Gastrocnemius medialis (tissue), 4 donors: ENCODE data around the gene GSK3B. TPM values are rescaled to one million over a fixed set of nuclear protein-coding genes. Genes with fewer than 3 reads are reported as not detected.

ENCODE experiments used
- ATAC-seq, 2 donors: fragments of 150-250 bp; one replicate each; pipeline ENCODE4 v1.9.1; 2016
- DNase-seq, 2 donors: peaks; one replicate each; pipeline ENCODE4 v3.0.0-alpha.2; 2019
- H3K27ac ChIP-seq, 4 donors: fragments of 200-600 bp; sonication (generic); 1 replicate in 1 of 4; 2 replicates in 3 of 4; pipeline ENCODE4 v1.5.1; 2016 to 2018; ENCODE audit warnings: mild to moderate bottlenecking in 2 of 4, moderate library complexity in 1 of 4
- H3K27me3 ChIP-seq, 3 donors: fragments of 200-600 bp; sonication (generic) in 2 of 3; 1 replicate in 1 of 3; 2 replicates in 2 of 3; pipeline versions ENCODE4 v1.5.1 to v1.6.0; 2016 to 2019; ENCODE audit warnings: mild to moderate bottlenecking in 1 of 3, moderate library complexity in 1 of 3
- H3K36me3 ChIP-seq, 2 donors: fragments of 200-600 bp; sonication (generic) in 1 of 2; one replicate each; pipeline ENCODE4 v1.5.1; 2017 to 2018
- H3K4me1 ChIP-seq, 2 donors: fragments of 200-600 bp; sonication (generic) in 1 of 2; one replicate each; pipeline ENCODE4 v1.5.1; 2016 to 2017; ENCODE audit warnings: mild to moderate bottlenecking in 2 of 2
- H3K4me3 ChIP-seq, 4 donors: fragments of 200-600 bp; sonication (generic) in 3 of 4; 1 replicate in 1 of 4; 2 replicates in 3 of 4; pipeline ENCODE4 v1.5.1; 2016 to 2019; ENCODE audit warnings: mild to moderate bottlenecking in 2 of 4
- H3K9me3 ChIP-seq, 3 donors: fragments of 200-600 bp; sonication (generic) in 2 of 3; 1 replicate in 1 of 3; 2 replicates in 2 of 3; pipeline ENCODE4 v1.5.1; 2016 to 2019
- CTCF ChIP-seq, 5 experiments: fragments of 450-650 bp in 3 of 5; fragments of 200-600 bp in 2 of 5; sonication (generic) in 2 of 5; IDR thresholded peaks in 4 of 5; conservative IDR thresholded peaks in 1 of 5; 1 replicate in 4 of 5; 2 replicates in 1 of 5; pipeline ENCODE4 v1.5.1; 2016 to 2019; ENCODE audit warnings: antibody characterized with exemption in 5 of 5, mild to moderate bottlenecking in 3 of 5, moderate library complexity in 3 of 5
- POLR2A ChIP-seq, 2 donors: fragments of 450-650 bp; IDR thresholded peaks; one replicate each; pipeline ENCODE4 v1.6.1; 2017; ENCODE audit warnings: antibody characterized with exemption in 2 of 2, mild to moderate bottlenecking in 2 of 2, moderate library complexity in 2 of 2
- in situ Hi-C, 4 donors: fragments of 200-750 bp; cut with MboI; loops; one replicate each; pipeline versions ENCODE4 v1.15.0 to v1.8.0; 2017; ENCODE audit warnings: low sequenced_read_pairs in 4 of 4
- intact Hi-C: fragments of 100-400 bp; cut with DNase I; formaldehyde crosslinking; loops from one replicate; pipeline ENCODE4 v1.15.1; 2023; ENCODE audit warnings: low total_unique reads
- total RNA-seq, 4 donors: library from RNA; depleted of rRNA; stranded (reverse); fragments of >200 nt; gene quantifications; one replicate each; pipeline versions ENCODE4 v1.1.0 to v1.2.3, GENCODE V29; 2016

GSK3B gene
- total RNA-seq, 4 donors from 2014 or later: 30.7 to 47.4 (median 35.4) TPM

GRCh38 chr3:119964294-119964693 lies 130.0 kb downstream of the GSK3B start:
- Histone ChIP-seq H3K4me1 (no peaks in the 10 kb centered on the region), H3K4me3 (no peak overlapping the region), H3K9me3 (no peaks in the 10 kb centered on the region), H3K27me3 (no peaks in the 10 kb centered on the region), H3K27ac (no peak overlapping the region), H3K36me3 (no peaks in the 10 kb centered on the region)
- no peak for TF ChIP-seq CTCF (IDR thresholded peaks at IDR 0.05 in 4 of 5, conservative IDR thresholded peaks at IDR 0.05 in 1 of 5)
- no peak for TF ChIP-seq POLR2A (IDR thresholded peaks at IDR 0.05)
- intact Hi-C loops: no loop called here
- ATAC-seq (no peak), DNase-seq (no peak)
- in situ Hi-C loops: no loop called here

GRCh38 chr3:119955972-119956371 lies 138.3 kb downstream of the GSK3B start:
- no peak for DNase-seq
- in situ Hi-C loops: no loop called here
- intact Hi-C loops: no loop called here
- no peaks in the 10 kb centered on the region for H3K27me3 ChIP-seq
- H3K4me3 ChIP-seq: no peak overlapping the region
- H3K36me3 ChIP-seq: no peaks in the 10 kb centered on the region
- H3K4me1 ChIP-seq: peaks cover 19 to 23% of the 10 kb centered on the region in 2 donors
- no peak for ATAC-seq
- TF ChIP-seq CTCF (IDR thresholded peaks at IDR 0.05 in 4 of 5, conservative IDR thresholded peaks at IDR 0.05 in 1 of 5) (no peak), POLR2A (IDR thresholded peaks at IDR 0.05) (no peak)
- H3K9me3 ChIP-seq: no peaks in the 10 kb centered on the region
- no peak overlapping the region for H3K27ac ChIP-seq

GRCh38 chr3:119950666-119951325 lies 143.5 kb downstream of the GSK3B start:
- intact Hi-C loops: no loop called here
- H3K4me1 ChIP-seq: peaks cover 14 to 15% of the 10 kb centered on the region in 2 donors
- ATAC-seq: no peak
- in situ Hi-C loops: no loop called here
- H3K27me3 ChIP-seq: no peaks in the 10 kb centered on the region
- no peak overlapping the region for H3K27ac ChIP-seq
- no peak for TF ChIP-seq POLR2A (IDR thresholded peaks at IDR 0.05)
- no peak for TF ChIP-seq CTCF (IDR thresholded peaks at IDR 0.05 in 4 of 5, conservative IDR thresholded peaks at IDR 0.05 in 1 of 5)
- H3K36me3 ChIP-seq: no peaks in the 10 kb centered on the region
- no peak overlapping the region for H3K4me3 ChIP-seq
- no peak for DNase-seq
- no peaks in the 10 kb centered on the region for H3K9me3 ChIP-seq

- in situ Hi-C loops (no loop called here), intact Hi-C loops (no loop called here)
- no peaks in the 10 kb centered on the region for H3K27me3 ChIP-seq
- ATAC-seq (no peak), DNase-seq (no peak)
- H3K9me3 ChIP-seq: no peaks in the 10 kb centered on the region
- no peaks in the 10 kb centered on the region for H3K36me3 ChIP-seq
- TF ChIP-seq CTCF (IDR thresholded peaks at IDR 0.05 in 4 of 5, conservative IDR thresholded peaks at IDR 0.05 in 1 of 5) (no peak), POLR2A (IDR thresholded peaks at IDR 0.05) (no peak)
- H3K4me3 ChIP-seq: no peak overlapping the region
- no peak overlapping the region for H3K27ac ChIP-seq
- H3K4me1 ChIP-seq: peaks cover 0 to 11% of the 10 kb centered on the region in 2 donors
Observed at GRCh38 chr3:119945291-119945690, 149.0 kb downstream of the GSK3B start.

- Histone ChIP-seq H3K9me3 (no peaks in the 10 kb centered on the region), H3K4me1 (peaks cover 0 to 15% of the 10 kb centered on the region in 2 donors), H3K4me3 (no peak overlapping the region), H3K36me3 (no peaks in the 10 kb centered on the region), H3K27me3 (no peaks in the 10 kb centered on the region), H3K27ac (no peak overlapping the region)
- in situ Hi-C loops (no loop called here), intact Hi-C loops (no loop called here)
- ATAC-seq (no peak), DNase-seq (no peak)
- TF ChIP-seq CTCF (IDR thresholded peaks at IDR 0.05 in 4 of 5, conservative IDR thresholded peaks at IDR 0.05 in 1 of 5) (no peak), POLR2A (IDR thresholded peaks at IDR 0.05) (no peak)
Observed at GRCh38 chr3:119944091-119944490, 150.2 kb downstream of the GSK3B start.
